ENCODE measurements around the gene DNAAF3.
"Not testable (repeated sequence)": the region's sequence is repeated elsewhere in the genome, so short reads cannot be mapped to it uniquely, and the experiment has no call there.

The DNAAF3 gene

GRCh38 chr19:55166530-55167268 is at the start of gene DNAAF3:
TSS of gene DNAAF3 (minus strand) at chr19:55166613. CDS start at chr19:55166413, 200 bp downstream.
- peak; percentile 100 for DNase-seq (ENCODE audit: low spot score)

GRCh38 chr19:55213547-55213946 is 47.1 kb upstream of the DNAAF3 start:
- DNase-seq (ENCODE audit: low spot score): no peak

- DNase-seq (ENCODE audit: low spot score): peak; percentile 66
These were observed 46.0 kb upstream of the DNAAF3 start for GRCh38 chr19:55212447-55212846.

- no peak for DNase-seq (ENCODE audit: low spot score)
These were observed 43.5 kb upstream of the DNAAF3 start for GRCh38 chr19:55209693-55210472.

GRCh38 chr19:55208880-55209692 is 42.7 kb upstream of the DNAAF3 start, which contains the start of gene PTPRH:
TSS of gene PTPRH (minus strand) at chr19:55209501. CDS start at chr19:55209433, 68 bp downstream.
- no peak for DNase-seq (ENCODE audit: low spot score)

GRCh38 chr19:55206664-55207500 is 40.5 kb upstream of the DNAAF3 start:
- DNase-seq (ENCODE audit: low spot score): peak; percentile 94

- not testable (repeated sequence) for DNase-seq (ENCODE audit: low spot score)
These were observed 35.8 kb upstream of the DNAAF3 start for GRCh38 chr19:55202199-55202598.

GRCh38 chr19:55199620-55200204 is 33.3 kb upstream of the DNAAF3 start:
- no peak for DNase-seq (ENCODE audit: low spot score)

- DNase-seq (ENCODE audit: low spot score): no peak
These were observed 32.2 kb upstream of the DNAAF3 start for GRCh38 chr19:55198651-55199050.

- no peak for DNase-seq (ENCODE audit: low spot score)
These were observed 31.1 kb upstream of the DNAAF3 start for GRCh38 chr19:55197528-55197927.

GRCh38 chr19:55196803-55197202 is 30.4 kb upstream of the DNAAF3 start:
- no peak for DNase-seq (ENCODE audit: low spot score)

- no peak for DNase-seq (ENCODE audit: low spot score)
These were observed 27.1 kb upstream of the DNAAF3 start for GRCh38 chr19:55193481-55193880.

GRCh38 chr19:55189403-55189835 is 23.0 kb upstream of the DNAAF3 start:
- DNase-seq (ENCODE audit: low spot score): no peak

GRCh38 chr19:55188625-55189024 is 22.2 kb upstream of the DNAAF3 start:
- DNase-seq (ENCODE audit: low spot score): no peak

GRCh38 chr19:55186080-55186479 is 19.7 kb upstream of the DNAAF3 start:
- no peak for DNase-seq (ENCODE audit: low spot score)

GRCh38 chr19:55181740-55182139 is 15.3 kb upstream of the DNAAF3 start:
- DNase-seq (ENCODE audit: low spot score): no peak

GRCh38 chr19:55179606-55180484 is 13.4 kb upstream of the DNAAF3 start, which contains the start of gene SYT5:
TSS of gene SYT5 (minus strand) at chr19:55180289. CDS start at chr19:55179041, 1,248 bp downstream.
- DNase-seq (ENCODE audit: low spot score): peak; percentile 78

- peak; percentile 74 for DNase-seq (ENCODE audit: low spot score)
These were observed 12.6 kb upstream of the DNAAF3 start for GRCh38 chr19:55178781-55179599.

- no peak for DNase-seq (ENCODE audit: low spot score)
These were observed 9.7 kb upstream of the DNAAF3 start for GRCh38 chr19:55176076-55176475.
